HFF-Myc (cell line): Measurements from ENCODE around the gene ARMH2.
A peak's percentile ranks its signal among the peaks of the same experiment; 100 is the strongest.

Experiments used
- DNase-seq: peaks from one replicate; pipeline ENCODE4 v3.0.0-alpha.2; 2011; ENCODE audit warnings: low read depth; ENCODE audit errors: extremely low read depth
- H3K4me3 ChIP-seq: replicated peaks from 2 replicates; pipeline ENCODE4 v1.5.1; 2011; ENCODE audit warnings: low read depth, mild to moderate bottlenecking, control low read depth, low read length
- TF ChIP-seq, protein P1 (sequence below): IDR thresholded peaks from 2 replicates; pipeline ENCODE4 v1.5.1; 2012; ENCODE audit warnings: mild to moderate bottlenecking, low read depth, low read length, control low read depth; ENCODE audit errors: missing control alignments

The ARMH2 gene

DNA sequence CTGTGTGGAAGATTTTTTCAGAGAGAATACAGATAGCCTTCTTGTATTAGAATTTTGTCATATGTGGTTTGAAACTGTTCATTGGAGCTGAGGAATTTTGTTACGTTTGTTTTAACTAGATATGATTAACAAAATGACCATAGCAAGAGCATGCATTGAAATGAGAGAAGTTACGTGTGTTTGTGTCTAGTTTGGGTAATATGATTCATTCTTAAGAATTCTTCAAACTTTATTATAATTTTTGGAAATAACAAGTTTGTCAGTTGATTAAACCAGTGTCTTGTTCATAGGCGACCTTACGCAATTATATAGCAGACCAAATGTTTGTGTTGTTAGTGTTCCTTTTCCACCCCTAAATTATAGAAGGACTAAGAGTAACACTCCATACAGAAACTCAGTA, 18.5 kb downstream of the ARMH2 start:
- DNase-seq = no peak
- TF ChIP-seq, protein P1, sequence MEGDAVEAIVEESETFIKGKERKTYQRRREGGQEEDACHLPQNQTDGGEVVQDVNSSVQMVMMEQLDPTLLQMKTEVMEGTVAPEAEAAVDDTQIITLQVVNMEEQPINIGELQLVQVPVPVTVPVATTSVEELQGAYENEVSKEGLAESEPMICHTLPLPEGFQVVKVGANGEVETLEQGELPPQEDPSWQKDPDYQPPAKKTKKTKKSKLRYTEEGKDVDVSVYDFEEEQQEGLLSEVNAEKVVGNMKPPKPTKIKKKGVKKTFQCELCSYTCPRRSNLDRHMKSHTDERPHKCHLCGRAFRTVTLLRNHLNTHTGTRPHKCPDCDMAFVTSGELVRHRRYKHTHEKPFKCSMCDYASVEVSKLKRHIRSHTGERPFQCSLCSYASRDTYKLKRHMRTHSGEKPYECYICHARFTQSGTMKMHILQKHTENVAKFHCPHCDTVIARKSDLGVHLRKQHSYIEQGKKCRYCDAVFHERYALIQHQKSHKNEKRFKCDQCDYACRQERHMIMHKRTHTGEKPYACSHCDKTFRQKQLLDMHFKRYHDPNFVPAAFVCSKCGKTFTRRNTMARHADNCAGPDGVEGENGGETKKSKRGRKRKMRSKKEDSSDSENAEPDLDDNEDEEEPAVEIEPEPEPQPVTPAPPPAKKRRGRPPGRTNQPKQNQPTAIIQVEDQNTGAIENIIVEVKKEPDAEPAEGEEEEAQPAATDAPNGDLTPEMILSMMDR = no peak
- no peak overlapping the region for H3K4me3 ChIP-seq

DNA sequence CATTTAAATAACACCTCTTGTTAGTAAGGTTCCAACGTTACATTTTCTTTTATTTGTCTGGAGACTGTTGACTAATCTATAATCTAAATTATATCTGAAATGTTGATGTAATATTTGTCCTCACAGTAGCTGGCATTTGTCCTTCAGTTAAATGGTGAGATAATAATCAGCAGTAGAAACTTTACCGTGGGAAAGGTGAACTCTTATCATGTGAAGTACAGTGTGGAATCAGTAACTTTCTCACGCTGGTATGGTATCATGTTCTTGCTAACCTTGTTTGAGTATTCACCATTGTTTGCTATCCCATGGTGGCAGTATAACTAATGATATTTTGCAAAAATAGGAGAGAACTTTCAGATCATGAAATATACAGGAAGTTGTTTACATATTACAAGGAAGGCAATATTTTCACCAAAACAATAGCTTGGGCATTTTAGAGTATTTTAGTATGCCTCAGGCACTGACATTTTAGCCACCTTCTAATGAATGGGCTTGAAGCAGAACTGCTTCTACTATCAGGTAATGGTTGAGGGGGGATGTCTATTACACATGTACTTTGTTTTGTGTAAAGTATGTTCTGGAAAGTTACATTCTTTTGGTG, 19.2 kb downstream of the ARMH2 start:
- no peak overlapping the region for H3K4me3 ChIP-seq
- DNase-seq = no peak
- TF ChIP-seq, protein P1 = no peak

DNA sequence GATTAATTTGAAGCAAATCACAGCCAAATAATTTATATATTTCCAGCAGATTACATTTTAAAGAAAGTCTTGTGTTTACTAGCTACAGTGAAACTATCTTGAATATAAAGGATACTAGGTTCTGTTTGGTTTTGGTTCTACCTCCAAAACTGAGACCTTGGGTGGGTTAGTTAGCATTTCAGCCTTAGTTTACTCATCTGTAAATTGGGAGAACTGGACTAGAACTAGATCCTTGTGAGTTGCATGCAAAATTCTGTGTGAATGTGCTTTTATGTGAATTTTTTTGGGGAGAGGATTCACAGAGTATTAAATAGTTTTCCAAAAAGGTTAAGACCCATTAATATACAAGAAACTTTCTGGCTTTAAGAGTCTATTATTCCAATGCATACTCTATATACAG, 19.8 kb downstream of the ARMH2 start:
- no peak for DNase-seq
- no peak overlapping the region for H3K4me3 ChIP-seq
- TF ChIP-seq, protein P1 = no peak

DNA sequence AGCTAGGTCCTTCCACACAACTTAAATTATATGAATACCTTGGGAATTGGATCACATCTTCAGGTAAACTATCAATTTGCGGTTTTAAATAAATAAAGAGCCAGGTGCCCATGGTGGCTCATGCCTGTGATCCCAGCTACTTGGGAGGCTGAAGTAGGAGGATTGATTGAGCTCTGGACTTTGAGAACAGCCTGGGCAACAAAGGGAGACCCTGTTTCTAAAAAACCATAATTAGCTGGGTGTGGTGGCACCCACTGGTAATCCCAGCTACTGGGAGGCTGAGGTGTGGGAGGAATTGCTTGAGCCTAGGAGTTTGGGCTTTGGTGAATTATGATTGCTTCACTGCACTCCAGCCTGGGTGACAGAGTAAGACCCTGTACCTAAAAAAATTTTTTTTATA, 20.6 kb downstream of the ARMH2 start:
- 0 out of 2 replicates have a peak overlapping the region, but pooled peaks have one; percentile 7 for H3K4me3 ChIP-seq
- DNase-seq = no peak
- TF ChIP-seq, protein P1 = no peak

DNA sequence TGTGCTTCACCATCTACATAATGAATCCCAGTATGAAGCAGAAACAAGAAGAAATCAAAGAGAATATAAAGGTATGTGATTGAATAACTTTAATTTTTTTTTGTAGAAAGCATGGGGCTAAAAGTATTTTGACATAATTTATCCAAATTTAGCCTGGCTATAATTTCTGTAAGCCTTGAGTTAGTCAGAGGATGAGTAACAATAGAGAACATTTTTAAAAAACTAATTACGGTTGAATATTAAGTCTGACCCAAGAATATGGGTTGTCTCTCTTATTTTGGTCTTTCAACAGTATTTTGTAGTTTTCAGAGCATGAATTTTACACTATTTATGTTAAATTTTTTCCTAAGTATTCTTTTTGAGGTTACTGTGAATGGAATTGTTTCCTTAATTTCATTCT, 21.5 kb downstream of the ARMH2 start:
- peak overlapping the region; percentile 95; the same call in 1 of the 2 replicates for H3K4me3 ChIP-seq
- no peak for DNase-seq

DNA sequence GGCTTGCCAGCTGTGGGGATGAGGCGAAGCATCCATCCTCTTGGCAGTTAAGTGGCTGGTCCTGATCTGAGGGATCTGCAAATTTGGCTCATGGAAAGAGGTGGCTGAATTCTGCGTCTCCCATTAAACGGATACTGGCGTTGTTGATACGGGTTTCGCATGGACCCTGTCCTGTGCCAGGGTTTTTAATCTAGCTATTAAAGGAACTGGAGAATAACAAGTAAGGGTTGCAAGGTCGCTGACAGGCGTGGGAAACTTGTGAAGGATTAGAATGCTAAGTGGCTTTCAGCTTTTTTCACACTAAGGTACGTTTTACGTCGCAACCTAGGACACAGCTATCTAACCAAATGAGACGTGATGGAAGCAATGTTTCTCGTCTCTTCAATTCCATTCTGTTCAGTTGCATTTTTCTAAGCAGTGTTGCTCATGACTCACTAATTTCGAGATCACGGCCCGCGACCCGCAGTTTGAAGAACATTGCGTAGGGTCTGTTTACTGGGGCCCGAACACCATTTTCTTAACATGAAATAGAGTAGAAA, 23.1 kb downstream of the ARMH2 start:
- DNase-seq = no peak
- peak overlapping the region; percentile 95 for H3K4me3 ChIP-seq
- TF ChIP-seq, protein P1 = no peak

More for the DNA sequence above, 21.5 kb downstream of the ARMH2 start:
- TF ChIP-seq, protein P1 = no peak
